Lower lobe of right lung (tissue), 2 donors: ENCODE results near the gene ADAM8. TPM values are rescaled to one million over a fixed set of nuclear protein-coding genes. Genes with fewer than 3 reads are reported as not detected.
"Not testable (repeated sequence)": the region's sequence is repeated elsewhere in the genome, so short reads cannot be mapped to it uniquely, and the experiment has no call there.

Experiments
- ATAC-seq, 2 donors: fragments of 200-7000 bp; cut with Tn5 transposase; one replicate each; pipeline ENCODE4 v1.9.1; 2020 to 2022; ENCODE audit warnings: mild to moderate bottlenecking in 2 of 2, moderate library complexity in 2 of 2
- DNase-seq: peaks from one replicate; pipeline ENCODE4 v3.0.0-alpha.2; 2020
- H3K27ac ChIP-seq: fragments of 200-600 bp; one replicate; pipeline ENCODE4 v1.8.0; 2022
- H3K27me3 ChIP-seq: fragments of 200-600 bp; one replicate; pipeline ENCODE4 v1.8.0; 2022; ENCODE audit warnings: low read depth
- H3K36me3 ChIP-seq: fragments of 200-600 bp; one replicate; pipeline ENCODE4 v1.8.0; 2022; ENCODE audit warnings: mild to moderate bottlenecking
- H3K4me1 ChIP-seq: fragments of 200-600 bp; one replicate; pipeline ENCODE4 v1.8.0; 2022
- H3K4me3 ChIP-seq: fragments of 200-600 bp; one replicate; pipeline ENCODE4 v1.8.0; 2022; ENCODE audit warnings: mild to moderate bottlenecking
- H3K9me3 ChIP-seq: fragments of 200-600 bp; one replicate; pipeline ENCODE4 v1.8.0; 2022
- intact Hi-C: fragments of 100-400 bp; cut with DNase I; formaldehyde crosslinking; loops from one replicate; pipeline ENCODE4 v1.11.0; 2022
- total RNA-seq: library from RNA; stranded (reverse); fragmentation: NEBNext Ultra II Directional; extraction: Animal tissue kit (Norgen Biotek cat#: 25700); gene quantifications from one replicate; pipeline ENCODE4 v1.2.1, GENCODE V29; 2021
- TF ChIP-seq, protein P1 (sequence below): fragments of 200-600 bp; IDR thresholded peaks from one replicate; pipeline ENCODE4 v1.8.0; 2022; ENCODE audit warnings: antibody characterized with exemption, mild to moderate bottlenecking
- donor health status: DM: no; HTN: yes; CAD: no; lungs with severe emphysema.

Gene ADAM8
- total RNA-seq, 1 donor from 2014 or later, result 18.7 TPM

DNA sequence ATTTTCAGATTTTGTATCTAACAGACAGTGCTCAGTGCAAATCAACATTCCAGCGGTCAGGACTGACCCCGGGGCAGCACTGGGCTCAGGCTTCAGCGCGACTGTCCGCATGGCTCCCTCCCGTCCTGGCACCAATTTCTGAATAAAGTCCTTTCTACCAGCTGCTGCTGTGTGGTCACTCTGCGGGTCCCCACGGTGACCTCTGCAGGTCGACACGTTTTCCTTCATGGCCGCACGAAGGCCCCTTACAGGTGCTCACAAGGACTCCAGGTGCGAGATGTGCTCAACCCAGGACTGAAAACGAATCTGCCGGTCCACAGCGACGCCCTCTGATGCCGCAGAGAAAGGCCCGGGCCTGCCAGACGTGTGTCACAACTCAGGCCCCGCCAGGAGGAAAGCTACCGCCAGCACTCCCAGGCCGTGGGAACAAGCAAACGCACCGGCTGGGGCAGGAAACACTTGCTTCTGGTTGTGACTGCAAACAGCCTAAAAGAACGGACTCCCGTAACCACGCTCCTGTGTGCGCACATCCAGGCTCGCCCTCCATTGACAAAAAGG, 50.3 kb downstream of the ADAM8 start:
- H3K27me3 ChIP-seq, result peaks cover 64% of the 10 kb centered on the region
- no peak overlapping the region for H3K27ac ChIP-seq
- ATAC-seq (no peak), DNase-seq (no peak)
- intact Hi-C loops, result no loop called here
- TF ChIP-seq, protein P1, sequence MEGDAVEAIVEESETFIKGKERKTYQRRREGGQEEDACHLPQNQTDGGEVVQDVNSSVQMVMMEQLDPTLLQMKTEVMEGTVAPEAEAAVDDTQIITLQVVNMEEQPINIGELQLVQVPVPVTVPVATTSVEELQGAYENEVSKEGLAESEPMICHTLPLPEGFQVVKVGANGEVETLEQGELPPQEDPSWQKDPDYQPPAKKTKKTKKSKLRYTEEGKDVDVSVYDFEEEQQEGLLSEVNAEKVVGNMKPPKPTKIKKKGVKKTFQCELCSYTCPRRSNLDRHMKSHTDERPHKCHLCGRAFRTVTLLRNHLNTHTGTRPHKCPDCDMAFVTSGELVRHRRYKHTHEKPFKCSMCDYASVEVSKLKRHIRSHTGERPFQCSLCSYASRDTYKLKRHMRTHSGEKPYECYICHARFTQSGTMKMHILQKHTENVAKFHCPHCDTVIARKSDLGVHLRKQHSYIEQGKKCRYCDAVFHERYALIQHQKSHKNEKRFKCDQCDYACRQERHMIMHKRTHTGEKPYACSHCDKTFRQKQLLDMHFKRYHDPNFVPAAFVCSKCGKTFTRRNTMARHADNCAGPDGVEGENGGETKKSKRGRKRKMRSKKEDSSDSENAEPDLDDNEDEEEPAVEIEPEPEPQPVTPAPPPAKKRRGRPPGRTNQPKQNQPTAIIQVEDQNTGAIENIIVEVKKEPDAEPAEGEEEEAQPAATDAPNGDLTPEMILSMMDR, result no peak
- H3K36me3 ChIP-seq, result no peaks in the 10 kb centered on the region
- H3K4me1 ChIP-seq, result peaks cover 14% of the 10 kb centered on the region
- H3K9me3 ChIP-seq, result no peaks in the 10 kb centered on the region
- no peak overlapping the region for H3K4me3 ChIP-seq

DNA sequence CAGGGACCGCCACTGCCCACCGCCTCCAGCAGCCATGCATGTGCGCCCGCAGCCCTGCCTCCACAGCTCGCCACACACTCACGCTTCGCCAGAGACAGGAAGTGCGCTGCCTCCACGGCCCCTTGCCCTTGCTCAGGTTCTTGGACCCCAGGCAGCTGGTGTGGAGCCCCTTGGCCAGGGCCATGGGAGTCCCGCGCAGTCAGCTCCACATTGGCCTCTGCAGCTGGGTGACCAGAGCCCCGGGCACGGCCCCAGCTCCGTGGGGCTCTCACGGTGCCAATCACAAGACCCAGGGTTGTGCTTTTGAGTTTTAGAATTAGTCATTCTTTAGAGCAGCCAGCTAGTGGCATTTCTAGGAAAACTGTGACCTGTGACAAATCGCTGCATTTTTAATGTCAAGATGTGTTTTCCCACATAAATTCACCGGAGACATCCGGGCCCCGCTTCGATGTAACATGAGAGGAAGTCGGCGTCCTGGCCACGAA, 50.9 kb downstream of the ADAM8 start:
- intact Hi-C loops, result no loop called here
- Histone ChIP-seq H3K27ac (no peak overlapping the region), H3K27me3 (peaks cover 65% of the 10 kb centered on the region), H3K4me3 (no peak overlapping the region), H3K9me3 (no peaks in the 10 kb centered on the region), H3K36me3 (no peaks in the 10 kb centered on the region), H3K4me1 (peaks cover 14% of the 10 kb centered on the region)
- TF ChIP-seq, protein P1, result no peak
- ATAC-seq (peak in 1 of 2 donors; percentile 5), DNase-seq (no peak)

DNA sequence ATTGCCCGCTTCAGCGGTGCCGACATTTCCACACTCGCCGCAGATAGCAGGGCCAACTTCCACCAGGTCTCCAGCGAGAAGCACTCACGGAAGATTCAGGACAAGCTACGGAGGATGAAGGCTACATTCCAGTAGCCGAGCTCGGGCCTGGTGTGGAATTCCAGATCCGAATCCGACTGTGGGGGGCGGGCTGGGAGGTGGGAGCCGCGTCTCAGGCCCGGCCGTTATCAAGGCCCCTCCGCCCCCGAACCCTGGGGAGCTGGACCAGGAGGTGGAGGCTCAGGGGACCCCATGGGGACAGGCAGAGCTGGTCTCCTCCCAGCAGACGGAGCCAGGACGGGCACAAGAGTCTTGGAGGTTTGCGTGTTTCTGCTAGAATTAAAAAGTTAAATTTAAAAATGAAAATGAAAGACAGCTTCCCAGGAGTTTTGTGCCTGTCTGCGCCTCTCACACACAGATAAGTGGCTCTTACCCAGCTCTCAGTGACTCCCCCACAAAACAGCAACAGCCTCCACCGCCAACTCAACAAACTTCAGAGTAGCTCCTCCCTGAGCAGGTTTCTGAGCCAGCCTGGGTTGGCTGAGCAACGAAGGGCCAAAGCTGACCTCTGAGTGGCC, 51.8 kb downstream of the ADAM8 start:
- Histone ChIP-seq H3K27me3 (peaks cover 59% of the 10 kb centered on the region), H3K9me3 (no peaks in the 10 kb centered on the region), H3K27ac (peak overlapping the region; percentile 38), H3K4me1 (peaks cover 13% of the 10 kb centered on the region), H3K36me3 (no peaks in the 10 kb centered on the region), H3K4me3 (peak overlapping the region; percentile 21)
- ATAC-seq (peak; percentile 68 to 90), DNase-seq (no peak)
- intact Hi-C loops, result no loop called here
- TF ChIP-seq, protein P1, result no peak

DNA sequence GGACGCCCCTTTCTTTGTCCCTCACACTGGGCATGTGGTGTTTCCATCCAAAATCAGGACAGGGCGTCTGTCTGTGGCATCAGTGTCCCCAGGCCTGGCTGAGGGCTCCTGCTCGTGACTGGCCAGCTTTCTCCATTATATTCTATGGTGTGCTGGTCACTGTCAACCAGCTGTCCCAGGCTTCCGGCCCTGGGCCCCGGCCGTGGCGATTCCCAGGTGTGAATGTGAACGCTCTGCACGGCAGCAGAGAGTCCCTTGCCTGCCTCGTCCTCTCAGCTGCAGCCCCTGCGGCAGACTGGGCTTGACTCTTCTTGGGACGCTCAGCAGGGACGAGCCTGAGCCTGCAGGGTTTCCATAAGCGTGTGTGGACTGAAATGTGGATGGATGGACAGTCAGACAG, 52.6 kb downstream of the ADAM8 start:
- Histone ChIP-seq H3K27me3 (peaks cover 55% of the 10 kb centered on the region), H3K36me3 (no peaks in the 10 kb centered on the region), H3K4me1 (peaks cover 7% of the 10 kb centered on the region), H3K27ac (no peak overlapping the region), H3K9me3 (no peaks in the 10 kb centered on the region), H3K4me3 (no peak overlapping the region)
- DNase-seq (no peak), ATAC-seq (no peak)
- TF ChIP-seq, protein P1, result no peak
- intact Hi-C loops, result no loop called here

GRCh38 chr10:133221756-133222155, 54.9 kb downstream of the ADAM8 start:
- DNase-seq, H3K27ac ChIP-seq, ATAC-seq, H3K36me3 ChIP-seq, H3K4me3 ChIP-seq, H3K4me1 ChIP-seq, H3K9me3 ChIP-seq, intact Hi-C loops: not testable (repeated sequence)
- peaks cover 32% of the 10 kb centered on the region for H3K27me3 ChIP-seq

DNA sequence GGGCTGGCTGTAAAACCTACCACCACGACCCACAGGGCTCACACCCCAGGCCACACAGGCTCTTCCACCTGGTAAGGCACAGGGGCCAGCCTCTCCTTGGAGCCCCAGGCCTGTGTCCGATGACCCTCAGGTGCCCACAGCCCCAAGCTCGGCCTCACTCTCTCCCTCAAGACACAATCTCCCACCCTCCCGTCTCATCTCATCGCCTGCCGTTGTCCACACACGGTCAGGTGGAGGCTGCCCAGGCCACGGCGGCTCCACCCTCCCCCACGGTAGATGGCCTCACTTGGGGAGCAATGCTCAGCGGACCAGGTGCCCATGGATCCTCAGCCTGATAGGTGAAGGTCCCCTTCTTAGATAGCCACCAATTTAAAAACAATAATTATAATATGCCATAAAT, 55.3 kb downstream of the ADAM8 start:
- peaks cover 28% of the 10 kb centered on the region for H3K27me3 ChIP-seq
- intact Hi-C loops, result no loop called here

More for the DNA sequence above, 55.3 kb downstream of the ADAM8 start:
- H3K4me1 ChIP-seq, result peaks cover 7% of the 10 kb centered on the region
- ATAC-seq (no peak), DNase-seq (no peak)
- no peaks in the 10 kb centered on the region for H3K36me3 ChIP-seq
- H3K9me3 ChIP-seq, result no peaks in the 10 kb centered on the region
- TF ChIP-seq, protein P1, result no peak
- H3K4me3 ChIP-seq, result no peak overlapping the region
- no peak overlapping the region for H3K27ac ChIP-seq
